Loucy (cell line): Measurements from ENCODE around the gene UGGT2.

ENCODE experiments used
- CTCF ChIP-seq: fragments of 200-600 bp; sonication (generic); conservative IDR thresholded peaks from 2 replicates; pipeline ENCODE4 v1.5.1; 2014; ENCODE audit warnings: mild to moderate bottlenecking, antibody characterized with exemption, low read length
- EZH2phosphoT487 ChIP-seq: fragments of 200-600 bp; IDR thresholded peaks from 2 replicates; pipeline ENCODE4 v1.6.1; 2018; ENCODE audit warnings: antibody characterized with exemption, mild to moderate bottlenecking, moderate library complexity, borderline replicate concordance

GRCh38 chr13:96072392-96072791 lies 19.2 kb upstream of the UGGT2 start:
- no peak for TF ChIP-seq EZH2phosphoT487
- TF ChIP-seq CTCF, result no peak
